ENCODE data around the gene ADCY3.

The ADCY3 gene

DNA sequence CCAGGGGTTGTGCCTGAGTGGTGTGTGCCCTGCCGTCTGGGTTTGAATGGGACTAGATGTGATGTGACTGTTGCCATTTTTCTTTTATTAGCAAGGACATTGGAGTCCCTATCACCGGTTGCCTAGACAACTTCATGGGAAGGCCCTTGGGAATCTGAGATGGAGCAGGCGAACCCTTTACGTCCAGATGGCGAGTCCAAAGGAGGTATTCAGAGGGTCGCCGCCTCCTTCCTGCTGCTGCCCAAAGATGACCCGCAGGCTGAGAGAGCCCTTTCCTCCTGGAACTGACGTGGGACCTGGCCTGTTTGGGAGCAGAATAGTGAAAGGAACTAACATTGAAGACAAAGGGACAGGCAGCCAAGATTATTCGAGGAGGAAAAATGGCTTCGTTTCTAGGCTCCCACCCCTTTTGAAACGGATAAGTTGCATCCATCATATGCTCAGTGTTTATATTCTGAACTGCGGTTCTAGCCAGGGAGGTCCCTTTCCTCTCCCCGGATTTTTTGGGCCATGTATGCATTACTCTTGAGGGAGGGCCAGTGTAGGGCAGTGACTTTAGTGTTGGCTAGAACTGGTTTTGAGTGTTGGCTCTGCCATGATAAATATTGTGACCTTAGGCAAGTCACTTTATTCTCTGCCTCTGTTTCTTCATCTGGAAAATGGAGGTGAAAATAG is 126.1 kb downstream of the ADCY3 start:
- TF ChIP-seq, protein P1, sequence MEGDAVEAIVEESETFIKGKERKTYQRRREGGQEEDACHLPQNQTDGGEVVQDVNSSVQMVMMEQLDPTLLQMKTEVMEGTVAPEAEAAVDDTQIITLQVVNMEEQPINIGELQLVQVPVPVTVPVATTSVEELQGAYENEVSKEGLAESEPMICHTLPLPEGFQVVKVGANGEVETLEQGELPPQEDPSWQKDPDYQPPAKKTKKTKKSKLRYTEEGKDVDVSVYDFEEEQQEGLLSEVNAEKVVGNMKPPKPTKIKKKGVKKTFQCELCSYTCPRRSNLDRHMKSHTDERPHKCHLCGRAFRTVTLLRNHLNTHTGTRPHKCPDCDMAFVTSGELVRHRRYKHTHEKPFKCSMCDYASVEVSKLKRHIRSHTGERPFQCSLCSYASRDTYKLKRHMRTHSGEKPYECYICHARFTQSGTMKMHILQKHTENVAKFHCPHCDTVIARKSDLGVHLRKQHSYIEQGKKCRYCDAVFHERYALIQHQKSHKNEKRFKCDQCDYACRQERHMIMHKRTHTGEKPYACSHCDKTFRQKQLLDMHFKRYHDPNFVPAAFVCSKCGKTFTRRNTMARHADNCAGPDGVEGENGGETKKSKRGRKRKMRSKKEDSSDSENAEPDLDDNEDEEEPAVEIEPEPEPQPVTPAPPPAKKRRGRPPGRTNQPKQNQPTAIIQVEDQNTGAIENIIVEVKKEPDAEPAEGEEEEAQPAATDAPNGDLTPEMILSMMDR (IDR thresholded peaks at IDR 0.05; ENCODE audit: control extremely low read depth, extremely low read depth, low read depth, missing control alignments), result no peak
- ChIA-PET CTCF (interaction anchor here (0.8 to 2.2 kb wide), 3 partner anchors 15 to 34 kb away, joined by 3 to 7 read pairs (median 4); no protein-coding TSS in a partner anchor), POLR2A (interaction anchor here (0.6 kb wide), 1 partner anchor 80 kb away, joined by 3 read pairs; no protein-coding TSS in a partner anchor)
- no peak for DNase-seq (ENCODE audit: extremely low spot score)

DNA sequence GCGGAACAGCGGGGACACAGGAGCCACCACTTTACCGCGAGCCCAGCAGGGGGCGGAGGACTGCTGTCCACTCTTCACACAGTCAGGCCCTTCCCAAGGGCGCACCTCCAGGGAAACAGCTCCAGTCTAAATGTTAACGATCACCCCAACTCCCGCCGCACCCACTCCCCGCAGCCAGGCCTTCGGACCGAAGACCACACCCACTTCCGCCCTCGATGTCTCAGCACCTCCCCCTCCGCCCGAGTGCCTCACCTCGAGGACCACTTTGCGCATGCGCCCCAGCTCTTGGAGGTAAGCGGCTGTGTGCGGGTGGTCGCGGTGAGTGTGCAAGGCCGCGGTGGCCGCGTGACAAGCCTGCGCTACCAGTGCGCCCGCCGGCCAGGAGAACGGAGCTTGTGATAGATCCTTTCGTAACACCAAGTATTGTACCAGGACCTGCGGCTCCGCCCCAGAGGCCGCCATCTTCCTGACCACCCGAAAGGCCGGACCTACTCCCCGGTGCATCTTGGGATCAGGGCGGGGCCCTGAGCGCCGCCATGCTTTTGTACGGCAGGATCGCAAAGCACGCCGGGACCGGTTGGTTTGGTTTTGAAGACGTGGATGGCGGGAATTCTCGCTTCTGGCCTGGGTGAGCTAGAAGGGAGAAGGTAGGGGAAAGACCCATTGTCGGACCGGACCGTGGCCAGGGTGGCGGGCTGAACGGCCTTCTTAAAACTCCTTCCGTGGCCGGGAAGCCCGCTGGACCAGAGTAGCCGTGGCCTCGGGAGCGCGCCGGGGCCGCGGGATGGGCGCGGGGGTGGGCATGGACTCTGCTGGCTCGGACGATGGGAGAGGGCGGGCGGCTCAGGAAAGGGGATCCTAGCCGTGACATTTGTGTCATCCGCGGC is 126.9 kb downstream of the ADCY3 start, which contains the start of the genes CENPO and PTRHD1:
TSS of gene CENPO (plus strand) at position 552 of the 887 bp plus-strand sequence. CDS start 495 bp downstream, outside the sequence.
TSS of gene PTRHD1 (minus strand) at position 518 of the 887 bp plus-strand sequence. CDS start at position 504, 14 bp downstream.
- ChIA-PET CTCF (interaction anchor here (1.1 to 2.2 kb wide), 6 partner anchors 14 to 383 kb away, joined by 3 to 7 read pairs (median 4); partner anchors contain the start of gene NCOA1), POLR2A (interaction anchor here (0.6 kb wide), 1 partner anchor 81 kb away, joined by 3 read pairs; no protein-coding TSS in a partner anchor)
- peak; percentile 97 for DNase-seq (ENCODE audit: extremely low spot score)
- TF ChIP-seq, protein P1 (IDR thresholded peaks at IDR 0.05; ENCODE audit: control extremely low read depth, extremely low read depth, low read depth, missing control alignments), result no peak

DNA sequence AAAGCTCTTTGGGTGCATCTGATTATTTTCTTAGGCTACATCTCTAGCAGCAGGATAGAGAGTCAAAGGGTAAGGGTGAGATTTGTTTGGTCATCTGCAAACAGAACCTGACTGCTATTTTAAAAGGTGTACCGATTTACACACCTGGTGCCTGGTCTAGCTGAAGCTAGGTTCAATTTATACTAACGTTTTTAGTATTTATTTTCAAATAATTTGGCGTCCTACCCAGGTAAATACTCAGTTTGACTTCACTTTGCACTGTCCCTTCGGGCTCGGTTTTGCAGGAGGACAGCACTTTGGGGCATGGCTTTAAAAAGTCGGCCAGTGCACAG is 127.5 kb downstream of the ADCY3 start:
- TF ChIP-seq, protein P1 (IDR thresholded peaks at IDR 0.05; ENCODE audit: control extremely low read depth, extremely low read depth, low read depth, missing control alignments), result no peak
- CTCF ChIA-PET, result interaction anchor here (1.1 to 2.2 kb wide), 6 partner anchors 13 to 383 kb away, joined by 3 to 7 read pairs (median 4); partner anchors contain the start of gene NCOA1
- DNase-seq (ENCODE audit: extremely low spot score), result no peak
- POLR2A ChIA-PET, result no interaction called here

DNA sequence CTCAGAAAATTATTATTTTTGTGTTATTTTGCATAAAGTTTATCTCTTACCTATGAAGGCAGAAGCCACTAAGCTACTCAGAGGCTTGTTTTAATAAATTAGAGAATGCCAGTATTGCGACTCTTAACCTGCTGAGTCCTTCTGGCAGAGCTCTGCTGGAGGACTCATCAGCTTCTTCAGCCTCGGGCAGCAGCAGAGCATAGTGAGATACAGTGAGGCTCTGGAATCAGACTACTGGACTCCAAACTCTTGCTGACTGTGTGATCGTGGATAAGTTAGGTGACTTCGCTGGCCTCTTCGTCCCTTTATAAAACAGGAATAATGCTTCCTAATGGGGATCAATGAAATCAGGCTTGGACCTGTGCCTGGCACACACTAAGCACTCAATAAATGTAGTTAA is 128.6 kb downstream of the ADCY3 start:
- DNase-seq (ENCODE audit: extremely low spot score), result no peak
- TF ChIP-seq, protein P1 (IDR thresholded peaks at IDR 0.05; ENCODE audit: control extremely low read depth, extremely low read depth, low read depth, missing control alignments), result no peak
- CTCF ChIA-PET, result interaction anchor here (1.1 to 2.2 kb wide), 5 partner anchors 12 to 390 kb away, joined by 3 to 7 read pairs (median 4); no protein-coding TSS in a partner anchor
- POLR2A ChIA-PET, result interaction anchor here (0.7 kb wide), 1 partner anchor 296 kb away, joined by 6 read pairs; no protein-coding TSS in a partner anchor

DNA sequence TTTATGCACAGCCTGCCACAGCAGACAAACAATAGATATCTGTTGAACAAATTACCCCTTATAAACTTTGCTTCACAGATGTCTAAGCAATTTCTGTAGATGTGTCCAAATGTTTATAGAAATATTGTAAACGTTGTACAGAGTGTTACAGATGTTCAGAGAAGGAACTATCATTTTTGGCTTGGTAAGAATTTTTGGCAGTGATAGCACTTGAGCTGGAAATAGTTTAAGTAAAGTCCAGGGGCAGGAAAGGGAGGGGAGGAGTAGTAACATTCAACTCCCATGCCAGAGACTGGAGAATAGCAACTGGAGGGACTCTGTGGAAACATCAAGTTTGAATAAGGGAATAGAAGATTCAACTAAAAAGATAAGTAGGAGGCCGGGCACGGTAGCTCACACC is 131.2 kb downstream of the ADCY3 start:
- CTCF ChIA-PET, result interaction anchor here (1.2 kb wide), 1 partner anchor 58 kb away, joined by 3 read pairs; no protein-coding TSS in a partner anchor
- DNase-seq (ENCODE audit: extremely low spot score), result no peak
- TF ChIP-seq, protein P1 (IDR thresholded peaks at IDR 0.05; ENCODE audit: control extremely low read depth, extremely low read depth, low read depth, missing control alignments), result no peak
- POLR2A ChIA-PET, result no interaction called here

DNA sequence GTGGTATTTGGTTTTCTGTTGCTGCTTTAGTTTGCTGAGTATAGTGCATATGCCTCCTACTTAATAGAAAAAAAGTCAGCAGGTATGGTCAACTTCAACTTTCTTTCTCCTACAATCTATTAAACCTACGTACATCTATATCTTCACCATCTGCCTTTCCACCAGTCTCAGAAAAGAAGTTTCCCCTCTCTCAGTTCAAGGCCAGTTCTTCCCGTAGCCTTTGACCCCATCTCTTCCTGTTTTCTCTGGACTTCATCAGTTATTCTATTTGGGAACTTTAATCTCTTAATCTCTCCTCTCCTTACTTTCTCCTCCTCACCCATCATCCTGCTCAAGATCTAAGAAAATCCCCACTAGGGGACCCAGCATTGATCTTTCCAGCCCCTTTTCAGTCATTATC is 132.5 kb downstream of the ADCY3 start:
- no peak for DNase-seq (ENCODE audit: extremely low spot score)
- TF ChIP-seq, protein P1 (IDR thresholded peaks at IDR 0.05; ENCODE audit: control extremely low read depth, extremely low read depth, low read depth, missing control alignments), result no peak
- ChIA-PET POLR2A (no interaction called here), CTCF (interaction anchor here (1.2 to 1.4 kb wide), 2 partner anchors 15 to 19 kb away, joined by 3 read pairs; no protein-coding TSS in a partner anchor)
